Adrenal gland (tissue), 12 donors: Measurements from ENCODE around the gene GBP4. TPM values are rescaled to one million over a fixed set of nuclear protein-coding genes. Genes with fewer than 3 reads are reported as not detected.
A peak's percentile ranks its signal among the peaks of the same experiment; 100 is the strongest.

ENCODE experiments used
- DNase-seq, 7 donors: peaks; one replicate each; pipeline ENCODE4 v3.0.0-alpha.2; 2019 to 2020
- H3K27ac ChIP-seq, 5 donors: fragments of 200-600 bp; sonication (generic) in 4 of 5; 1 replicate in 3 of 5; 2 replicates in 2 of 5; pipeline versions ENCODE4 v1.5.1 to v1.8.0; 2016 to 2020; ENCODE audit warnings: mild to moderate bottlenecking in 1 of 5
- H3K27me3 ChIP-seq: fragments of 200-600 bp; 2 replicates; pipeline ENCODE4 v1.8.0; 2021
- H3K36me3 ChIP-seq, 2 donors: fragments of 200-600 bp; replicated peaks in 1 of 2; 1 replicate in 1 of 2; 2 replicates in 1 of 2; pipeline versions ENCODE4 v1.5.1 to v1.8.0; 2018 to 2022
- H3K4me1 ChIP-seq, 2 donors: fragments of 200-600 bp; replicated peaks in 1 of 2; 1 replicate in 1 of 2; 2 replicates in 1 of 2; pipeline versions ENCODE4 v1.5.1 to v1.8.0; 2018 to 2021
- H3K4me3 ChIP-seq, 4 donors: fragments of 200-600 bp; sonication (generic) in 3 of 4; one replicate each; pipeline ENCODE4 v1.5.1; 2016 to 2018
- H3K9me3 ChIP-seq, 3 donors: fragments of 200-600 bp; sonication (generic) in 1 of 3; replicated peaks in 1 of 3; 1 replicate in 2 of 3; 2 replicates in 1 of 3; pipeline versions ENCODE4 v1.5.1 to v1.8.0; 2016 to 2021
- POLR2A ChIP-seq, 2 donors: fragments of 450-650 bp; IDR thresholded peaks; one replicate each; pipeline ENCODE4 v1.6.1; 2017; ENCODE audit warnings: antibody characterized with exemption in 2 of 2, mild to moderate bottlenecking in 2 of 2, moderate library complexity in 1 of 2
- WGBS, 4 donors: extraction: QIAGEN DNeasy Blood & Tissue Kit in 2 of 4; methylation state at CpG; one replicate each; pipeline versions ENCODE4 v1.1.5 to v1.1.7; 2013 to 2017; 5-methylcytosine and 5-hydroxymethylcytosine counted together
- intact Hi-C, 2 donors: fragments of 100-400 bp; cut with DNase I; formaldehyde crosslinking; loops; one replicate each; pipeline versions ENCODE4 v1.14.1 to v1.15.0; 2022 to 2023
- polyA plus RNA-seq, 3 donors: library from polyadenylated mRNA; stranded (reverse); fragments of 200-250 nt in 2 of 3; fragments of 350-450 nt in 1 of 3; fragmentation: Illumina TruSeq in 1 of 3; extraction: RNeasy Lipid Tissue Mini Kit (QIAGEN cat#74804) in 1 of 3; gene quantifications; one replicate each; pipeline ENCODE4 v1.2.3, GENCODE V29; 2013 to 2014
- total RNA-seq, 9 donors: library from RNA; depleted of rRNA in 4 of 9; stranded (reverse); fragments of >200 nt in 4 of 9; fragments of 120-200 nt in 1 of 9; fragmentation: NEBNext Ultra II Directional in 1 of 9; extraction: Animal tissue kit (Norgen Biotek cat#: 25700) in 1 of 9; gene quantifications; one replicate each; pipeline versions ENCODE4 v1.1.0 to v1.2.4, GENCODE V29; 2013 to 2023
- TF ChIP-seq, protein P1 (sequence below), 6 experiments: fragments of 450-650 bp in 4 of 6; fragments of 200-600 bp in 2 of 6; sonication (generic) in 1 of 6; IDR thresholded peaks; 1 replicate in 5 of 6; 2 replicates in 1 of 6; pipeline versions ENCODE4 v1.5.1 to v1.8.0; 2016 to 2021; ENCODE audit warnings: antibody characterized with exemption in 6 of 6, mild to moderate bottlenecking in 2 of 6, moderate library complexity in 1 of 6
- donor health status: healthy with polysubstance abuse.
- donor health status: Bipolar disorder and iron deficiency.
- donor health status: DM: yes; HTN: yes; CAD: no.
- donor health status: DM: no; HTN: no; CAD: no.
- donor health status: DM: no; HTN: no; CAD: no.
- donor health status: DM: yes; HTN: yes; CAD: no.

GBP4 gene
- total and polyA plus RNA-seq, 12 donors, result 4.7 to 63.5 (median 7.8) TPM

GRCh38 chr1:89165811-89166210 lies 32.9 kb downstream of the GBP4 start:
- no peak for TF ChIP-seq POLR2A (IDR thresholded peaks at IDR 0.05)
- TF ChIP-seq, protein P1, sequence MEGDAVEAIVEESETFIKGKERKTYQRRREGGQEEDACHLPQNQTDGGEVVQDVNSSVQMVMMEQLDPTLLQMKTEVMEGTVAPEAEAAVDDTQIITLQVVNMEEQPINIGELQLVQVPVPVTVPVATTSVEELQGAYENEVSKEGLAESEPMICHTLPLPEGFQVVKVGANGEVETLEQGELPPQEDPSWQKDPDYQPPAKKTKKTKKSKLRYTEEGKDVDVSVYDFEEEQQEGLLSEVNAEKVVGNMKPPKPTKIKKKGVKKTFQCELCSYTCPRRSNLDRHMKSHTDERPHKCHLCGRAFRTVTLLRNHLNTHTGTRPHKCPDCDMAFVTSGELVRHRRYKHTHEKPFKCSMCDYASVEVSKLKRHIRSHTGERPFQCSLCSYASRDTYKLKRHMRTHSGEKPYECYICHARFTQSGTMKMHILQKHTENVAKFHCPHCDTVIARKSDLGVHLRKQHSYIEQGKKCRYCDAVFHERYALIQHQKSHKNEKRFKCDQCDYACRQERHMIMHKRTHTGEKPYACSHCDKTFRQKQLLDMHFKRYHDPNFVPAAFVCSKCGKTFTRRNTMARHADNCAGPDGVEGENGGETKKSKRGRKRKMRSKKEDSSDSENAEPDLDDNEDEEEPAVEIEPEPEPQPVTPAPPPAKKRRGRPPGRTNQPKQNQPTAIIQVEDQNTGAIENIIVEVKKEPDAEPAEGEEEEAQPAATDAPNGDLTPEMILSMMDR (IDR thresholded peaks at IDR 0.05), result no peak
- Histone ChIP-seq H3K27me3 (no peaks in the 10 kb centered on the region), H3K27ac (no peak overlapping the region), H3K9me3 (no peaks in the 10 kb centered on the region), H3K4me1 (peaks cover 0 to 4% of the 10 kb centered on the region in 2 donors), H3K36me3 (no peaks in the 10 kb centered on the region), H3K4me3 (no peak overlapping the region)
- intact Hi-C loops, result no loop called here
- no peak for DNase-seq
- WGBS, 4 donors, result 91 to 96% (median 95%) methylated on average over 5 of the region's 5 CpGs

- H3K4me1 ChIP-seq, result no peaks in the 10 kb centered on the region
- H3K4me3 ChIP-seq, result no peak overlapping the region
- no peak overlapping the region for H3K27ac ChIP-seq
- DNase-seq, result no peak
- no peaks in the 10 kb centered on the region for H3K9me3 ChIP-seq
- H3K27me3 ChIP-seq, result no peaks in the 10 kb centered on the region
- intact Hi-C loops, result no loop called here
- no peaks in the 10 kb centered on the region for H3K36me3 ChIP-seq
- TF ChIP-seq, protein P1 (IDR thresholded peaks at IDR 0.05), result no peak
- TF ChIP-seq POLR2A (IDR thresholded peaks at IDR 0.05), result no peak
- 25 to 50% (median 37%) methylated on average over 1 of the region's 1 CpG for WGBS, 4 donors
Measured at GRCh38 chr1:89151047-89151446, 47.7 kb downstream of the GBP4 start.

- intact Hi-C loops, result no loop called here
- 86 to 92% (median 90%) methylated on average over 3 of the region's 3 CpGs for WGBS, 4 donors
- no peaks in the 10 kb centered on the region for H3K27me3 ChIP-seq
- no peak overlapping the region for H3K4me3 ChIP-seq
- no peaks in the 10 kb centered on the region for H3K4me1 ChIP-seq
- H3K36me3 ChIP-seq, result no peaks in the 10 kb centered on the region
- H3K27ac ChIP-seq, result no peak overlapping the region
- H3K9me3 ChIP-seq, result no peaks in the 10 kb centered on the region
- no peak for TF ChIP-seq POLR2A (IDR thresholded peaks at IDR 0.05)
- TF ChIP-seq, protein P1 (IDR thresholded peaks at IDR 0.05), result no peak
- DNase-seq, result no peak
Measured at GRCh38 chr1:89149976-89150375, 48.8 kb downstream of the GBP4 start.

DNA sequence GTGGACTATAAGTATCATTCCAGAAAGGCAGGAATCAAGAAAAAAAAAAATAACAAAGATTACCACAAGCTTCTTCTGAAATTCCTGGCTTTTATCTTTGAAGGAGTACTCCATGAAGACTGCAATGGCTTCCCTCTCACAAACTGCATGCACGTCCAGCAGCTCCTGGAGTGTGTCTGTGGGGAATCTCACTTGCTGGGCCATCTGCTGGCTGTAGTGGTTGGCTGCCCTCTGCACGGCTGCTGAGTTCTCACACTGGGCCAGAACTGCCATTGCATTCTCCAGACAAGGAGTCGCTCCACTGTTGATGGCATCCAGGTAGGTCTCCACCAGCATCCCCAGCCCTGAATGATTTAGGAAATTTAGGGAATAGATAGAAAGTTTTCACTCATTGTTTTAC lies 49.5 kb downstream of the GBP4 start:
- intact Hi-C loops, result no loop called here
- Histone ChIP-seq H3K4me3 (no peak overlapping the region), H3K4me1 (no peaks in the 10 kb centered on the region), H3K36me3 (no peaks in the 10 kb centered on the region), H3K27me3 (no peaks in the 10 kb centered on the region), H3K27ac (no peak overlapping the region), H3K9me3 (no peaks in the 10 kb centered on the region)
- WGBS, 4 donors, result 51 to 63% (median 56%) methylated on average over 3 of the region's 3 CpGs
- TF ChIP-seq, protein P1 (IDR thresholded peaks at IDR 0.05), result peak in 5 of 6 experiments; percentile 16 to 49 (median 39)
- no peak for TF ChIP-seq POLR2A (IDR thresholded peaks at IDR 0.05)
- DNase-seq, result peak; percentile 30 to 78 (median 63)
